NCI-H524 (cell line): ENCODE measurements around the gene MRPL24.

Source experiments
- DNase-seq, 2 experiments: peaks; one replicate each; lab custom pipeline; 2025; lab: John Stamatoyannopoulos, UW

Gene MRPL24

DNA sequence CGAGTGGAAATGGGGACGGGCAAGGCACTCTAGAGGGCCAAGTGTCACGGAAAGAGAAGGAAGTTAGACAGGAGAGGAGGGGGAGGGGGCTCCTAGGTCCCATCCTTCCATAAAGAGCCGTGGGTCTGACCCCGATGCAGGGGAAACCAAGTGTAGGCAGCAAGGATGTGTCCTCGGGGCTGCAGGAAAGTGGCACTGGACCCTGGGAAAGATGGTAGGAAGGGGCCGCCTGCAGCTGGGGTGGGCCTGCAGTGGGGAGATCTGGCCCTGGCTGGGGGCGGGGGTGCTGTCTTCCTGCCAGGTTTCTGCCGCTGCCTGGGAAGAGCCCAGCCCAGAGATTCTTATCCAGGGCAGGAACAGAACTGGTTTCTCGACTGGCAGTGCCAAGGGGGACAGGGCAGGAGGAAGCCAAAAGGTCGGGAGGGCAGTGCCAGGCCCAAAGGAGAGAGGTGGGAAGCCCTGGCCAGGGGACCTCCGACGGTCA, 48.4 kb downstream of the MRPL24 start:
- DNase-seq: no peak

DNA sequence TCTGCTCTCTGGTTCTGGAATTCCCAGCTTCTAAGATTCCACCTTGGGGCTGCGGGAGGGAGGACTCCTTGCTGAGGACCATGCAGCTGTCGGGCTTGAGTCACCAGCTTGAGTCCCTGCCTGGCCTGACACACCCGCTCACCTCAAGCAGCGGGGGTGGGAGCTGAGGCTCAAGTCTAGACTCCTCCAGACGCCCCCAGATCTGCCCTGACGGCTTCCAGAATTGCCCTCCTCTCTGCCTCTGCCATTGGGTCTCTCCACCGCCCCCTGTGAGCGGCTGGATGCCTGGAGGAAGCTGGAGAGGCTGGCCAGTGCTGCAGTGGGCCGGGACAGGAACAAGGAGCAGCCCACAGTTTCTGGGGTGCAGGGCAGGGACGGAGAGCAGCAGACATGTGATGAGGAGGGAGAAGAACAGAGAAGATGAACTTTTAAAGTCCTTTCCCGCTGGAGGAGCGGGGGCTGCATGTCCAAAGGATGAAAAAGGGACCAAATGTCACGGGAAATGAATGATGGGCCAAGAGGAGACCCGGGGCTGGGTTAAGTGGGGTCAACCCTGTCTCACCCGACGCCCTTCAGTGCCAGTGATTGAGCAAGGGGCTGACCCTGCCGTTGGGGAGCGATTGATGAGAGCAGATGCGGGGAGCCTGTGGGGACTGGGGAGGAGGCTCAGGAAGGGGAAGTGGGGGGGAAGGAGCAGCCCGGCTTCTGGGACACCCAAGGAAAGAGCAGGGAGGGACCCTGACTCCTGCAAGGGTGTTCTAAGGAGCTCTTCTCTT, 49.0 kb downstream of the MRPL24 start:
- DNase-seq: peak in 1 of 2 experiments; percentile 14

DNA sequence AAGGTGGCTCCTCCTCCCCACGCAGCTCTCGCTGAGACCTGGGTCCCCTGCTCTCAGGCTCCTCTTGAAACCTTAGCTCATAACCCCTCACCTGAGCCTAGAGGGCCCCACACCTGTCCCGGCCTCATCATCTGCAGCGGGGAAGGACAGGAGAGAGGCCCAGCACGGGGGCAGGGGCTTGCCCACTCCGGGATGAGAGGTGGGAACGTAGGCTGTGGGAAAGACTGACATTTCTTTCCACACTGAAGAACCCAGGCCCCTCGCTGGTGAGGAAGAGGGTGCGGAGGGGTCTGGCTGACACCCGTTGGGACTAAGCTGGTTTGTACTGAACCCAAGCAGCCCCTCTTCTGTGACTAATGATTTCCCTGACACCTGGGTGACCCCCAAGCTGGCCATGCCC, 49.7 kb downstream of the MRPL24 start:
- no peak for DNase-seq

DNA sequence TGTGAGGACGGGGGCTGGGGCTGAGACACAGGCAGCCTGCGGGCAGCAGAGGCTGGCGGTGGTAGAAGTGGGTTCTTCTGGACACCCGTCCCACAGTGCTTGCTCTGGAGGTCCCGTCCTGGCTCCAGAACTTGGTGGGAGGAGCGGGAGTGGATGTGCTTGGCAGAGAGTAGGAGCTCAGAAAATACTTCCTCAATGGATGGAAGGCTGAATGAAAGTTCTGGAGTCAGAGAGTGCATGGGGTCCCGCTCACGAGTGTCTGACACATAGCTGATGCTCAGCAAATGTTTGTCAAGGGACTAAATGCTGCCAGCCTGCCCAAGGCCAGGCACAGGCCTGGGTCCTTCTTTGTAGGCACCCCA, 50.2 kb downstream of the MRPL24 start:
- no peak for DNase-seq

DNA sequence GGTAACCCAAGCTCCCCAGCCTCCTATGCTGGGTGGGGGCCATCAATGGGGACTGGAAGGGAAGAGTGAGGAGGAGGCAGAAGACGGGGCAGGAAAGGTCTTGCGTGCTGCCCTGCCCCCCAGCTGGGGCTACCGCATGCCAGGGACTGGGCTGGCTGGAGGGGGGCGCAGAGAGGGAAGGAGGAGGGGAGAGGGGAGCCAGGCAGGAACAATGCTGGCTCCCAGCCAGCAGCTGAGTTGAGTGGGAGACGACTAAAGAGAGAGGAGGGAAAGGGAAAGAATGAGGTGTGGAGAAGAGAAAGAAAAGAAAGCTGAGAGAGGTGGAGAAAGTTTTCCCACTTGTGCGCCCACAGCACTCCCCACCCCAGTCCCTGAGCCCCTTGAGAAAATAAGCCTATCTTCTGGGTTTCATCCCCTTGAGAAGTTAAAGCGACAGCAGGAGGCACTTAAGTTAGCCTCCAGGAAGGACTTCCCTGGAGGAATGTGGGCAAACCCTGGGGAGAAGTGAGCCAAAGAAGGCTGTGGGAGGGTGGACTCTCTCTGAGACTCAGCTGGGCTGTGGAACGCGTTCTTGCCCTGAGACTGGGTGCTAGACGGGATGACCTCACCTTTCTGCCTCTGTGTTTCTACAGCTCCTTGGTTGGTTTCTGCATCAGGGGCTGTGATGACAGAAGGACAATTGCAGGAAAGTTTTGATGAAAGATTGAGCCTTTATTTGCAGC, 50.8 kb downstream of the MRPL24 start:
- DNase-seq: no peak

DNA sequence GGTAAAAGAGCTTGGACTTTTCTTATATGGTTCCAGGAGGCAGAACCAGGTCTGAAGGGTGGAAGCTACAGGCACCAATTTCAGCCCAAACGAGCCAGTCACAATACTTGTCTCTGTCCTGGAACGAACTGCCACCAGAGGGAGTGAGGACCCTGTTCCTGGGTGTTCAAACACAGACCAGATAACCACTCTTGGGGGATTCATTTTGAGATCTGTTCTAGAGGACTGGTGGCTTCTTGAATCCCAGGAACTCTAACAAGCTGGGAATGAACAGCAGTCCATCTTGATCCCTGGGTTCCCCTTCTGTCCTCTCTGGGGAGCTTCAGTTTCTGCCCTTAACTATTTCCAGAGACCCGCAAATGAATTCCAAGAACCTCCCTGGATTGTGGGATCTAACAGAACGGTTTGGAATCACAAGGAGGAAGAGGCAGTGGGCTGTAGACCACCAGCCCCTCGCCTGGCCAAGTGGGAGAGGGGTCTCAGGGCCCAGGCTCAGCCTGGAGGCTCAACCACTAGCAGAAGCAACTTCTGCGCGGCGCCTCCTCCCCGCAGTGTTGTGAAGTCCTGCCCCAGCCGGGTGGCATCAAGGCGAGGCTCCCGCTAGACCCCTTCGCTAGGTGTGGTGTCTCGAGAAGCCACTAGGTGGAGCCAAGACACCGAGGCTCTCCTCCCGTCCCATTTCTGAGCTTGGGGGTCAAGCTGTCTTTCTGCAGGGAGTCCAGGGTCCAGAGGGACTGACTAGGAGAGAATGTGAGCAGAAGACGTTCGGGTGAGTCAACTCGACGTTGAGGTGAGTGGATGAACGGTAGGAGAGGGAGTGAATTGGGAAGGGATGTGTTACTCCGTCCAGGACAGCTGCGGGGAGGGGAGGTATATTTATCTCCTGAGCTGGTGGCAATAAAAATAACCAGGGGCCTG, 51.6 kb downstream of the MRPL24 start:
- peak; percentile 63 to 84 for DNase-seq
